HK-2 (cell line): ENCODE results near the gene MID1.
"Not testable (repeated sequence)": the region's sequence is repeated elsewhere in the genome, so short reads cannot be mapped to it uniquely, and the experiment has no call there.

Source experiments
- DNase-seq: peaks from one replicate; pipeline ENCODE4 v3.0.0-alpha.2; 2018; ENCODE audit not compliant: unreplicated experiment

MID1 gene

GRCh38 chrX:10617186-10617998, 3.0 kb downstream of the MID1 start:
- no peak for DNase-seq

GRCh38 chrX:10615931-10616774, 4.2 kb downstream of the MID1 start:
- DNase-seq = no peak

- DNase-seq = no peak
Observed at GRCh38 chrX:10612215-10612614, 8.2 kb downstream of the MID1 start.

- DNase-seq = no peak
Observed at GRCh38 chrX:10611441-10612090, 8.8 kb downstream of the MID1 start.

GRCh38 chrX:10608099-10608498, 12.3 kb downstream of the MID1 start:
- DNase-seq = no peak

- DNase-seq = no peak
Observed at GRCh38 chrX:10607233-10607632, 13.2 kb downstream of the MID1 start.

- DNase-seq = no peak
Observed at GRCh38 chrX:10603612-10604011, 16.8 kb downstream of the MID1 start.

- no peak for DNase-seq
Observed at GRCh38 chrX:10602646-10603045, 17.7 kb downstream of the MID1 start.

GRCh38 chrX:10600479-10600878, 19.9 kb downstream of the MID1 start:
- DNase-seq = no peak

GRCh38 chrX:10598540-10598939, 21.8 kb downstream of the MID1 start:
- no peak for DNase-seq

GRCh38 chrX:10597871-10598270, 22.5 kb downstream of the MID1 start:
- DNase-seq = no peak

- no peak for DNase-seq
Observed at GRCh38 chrX:10591363-10592335, 28.7 kb downstream of the MID1 start.

- not testable (repeated sequence) for DNase-seq
Observed at GRCh38 chrX:10589787-10590186, 30.6 kb downstream of the MID1 start.

GRCh38 chrX:10589098-10589497, 31.3 kb downstream of the MID1 start:
- no peak for DNase-seq

- not testable (repeated sequence) for DNase-seq
Observed at GRCh38 chrX:10584882-10585281, 35.5 kb downstream of the MID1 start.

GRCh38 chrX:10582945-10583344, 37.4 kb downstream of the MID1 start:
- DNase-seq = no peak

- DNase-seq = no peak
Observed at GRCh38 chrX:10582215-10582733, 38.1 kb downstream of the MID1 start.

- no peak for DNase-seq
Observed at GRCh38 chrX:10579112-10580011, 41.0 kb downstream of the MID1 start.

GRCh38 chrX:10578527-10578926, 41.9 kb downstream of the MID1 start:
- no peak for DNase-seq

GRCh38 chrX:10577853-10578252, 42.5 kb downstream of the MID1 start:
- DNase-seq = no peak
